Urothelium cell line (cell line): ENCODE data around the gene CBX8.
A peak's percentile ranks its signal among the peaks of the same experiment; 100 is the strongest.
"Not testable (repeated sequence)": the region's sequence is repeated elsewhere in the genome, so short reads cannot be mapped to it uniquely, and the experiment has no call there.

Experiments used
- DNase-seq: peaks from one replicate; pipeline ENCODE4 v3.0.0; 2011; ENCODE audit warnings: low spot score, mixed read lengths
- FAIRE-seq: peaks from 2 replicates; lab custom pipeline; 2011; peaks lifted over from hg19 to GRCh38; lab: Jason Lieb, UNC

CBX8 gene

GRCh38 chr17:79781736-79782575, 14.9 kb downstream of the CBX8 start:
- no peak for FAIRE-seq
- no peak for DNase-seq

- no peak for DNase-seq
- FAIRE-seq: peak; percentile 53
Measured at GRCh38 chr17:79781012-79781650, 15.7 kb downstream of the CBX8 start.

GRCh38 chr17:79779661-79780365, 17.1 kb downstream of the CBX8 start:
- FAIRE-seq (no peak), DNase-seq (no peak)

GRCh38 chr17:79779084-79779529, 17.8 kb downstream of the CBX8 start:
- no peak for FAIRE-seq
- DNase-seq: no peak

GRCh38 chr17:79778504-79779083, 18.3 kb downstream of the CBX8 start:
- no peak for FAIRE-seq
- DNase-seq: peak; percentile 51

- peak; percentile 88 for FAIRE-seq
- DNase-seq: peak; percentile 98
Measured at GRCh38 chr17:79777894-79778503, 18.9 kb downstream of the CBX8 start, which contains the start of gene CBX2. CBX2 (plus strand) TSS chr17:79778148; CDS start chr17:79778236, 88 bp downstream.

- FAIRE-seq (peak; percentile 20), DNase-seq (peak; percentile 93)
Measured at GRCh38 chr17:79777120-79777893, 19.6 kb downstream of the CBX8 start.

- FAIRE-seq (no peak), DNase-seq (no peak)
Measured at GRCh38 chr17:79776376-79777119, 20.3 kb downstream of the CBX8 start.

- FAIRE-seq: no peak
- DNase-seq: no peak
Measured at GRCh38 chr17:79775632-79776031, 21.2 kb downstream of the CBX8 start.

GRCh38 chr17:79774561-79774975, 22.3 kb downstream of the CBX8 start:
- DNase-seq: no peak
- FAIRE-seq: no peak

GRCh38 chr17:79772726-79773125, 24.2 kb downstream of the CBX8 start:
- not testable (repeated sequence) for FAIRE-seq

GRCh38 chr17:79771276-79771675, 25.6 kb downstream of the CBX8 start:
- DNase-seq: no peak
- FAIRE-seq: no peak

More at GRCh38 chr17:79772726-79773125, 24.2 kb downstream of the CBX8 start:
- DNase-seq: not testable (repeated sequence)

- DNase-seq (no peak), FAIRE-seq (no peak)
Measured at GRCh38 chr17:79769570-79770506, 27.0 kb downstream of the CBX8 start.

GRCh38 chr17:79765708-79766107, 31.2 kb downstream of the CBX8 start:
- no peak for DNase-seq
- FAIRE-seq: no peak

GRCh38 chr17:79761894-79762589, 34.8 kb downstream of the CBX8 start:
- FAIRE-seq (no peak), DNase-seq (no peak)

GRCh38 chr17:79760197-79760906, 36.5 kb downstream of the CBX8 start:
- DNase-seq (no peak), FAIRE-seq (peak; percentile 13)

GRCh38 chr17:79758271-79758670, 38.6 kb downstream of the CBX8 start:
- no peak for DNase-seq
- no peak for FAIRE-seq
